HCT116 (cell line): ENCODE measurements around the gene LGALS3. TPM values are rescaled to one million over a fixed set of nuclear protein-coding genes. Genes with fewer than 3 reads are reported as not detected.

Experiments
- ATAC-seq: fragments of 200-7000 bp; cut with Tn5 transposase; 2 replicates; pipeline ENCODE4 v1.9.1; 2020; ENCODE audit warnings: mild to moderate bottlenecking, moderate library complexity
- BruUV-seq: library from RNA; stranded (reverse); fragments of 400-500 nt; replicated peaks from 2 replicates; lab custom pipeline; 2021; lab: Mats Ljungman, UMichigan
- CTCF ChIA-PET: fragments of 300-600 bp; sonication (Branson Sonifier 250); formaldehyde crosslinking; loops from one replicate; lab custom pipeline; 2021; ENCODE audit warnings: antibody characterized with exemption; lab: Charles Lee
- POLR2A ChIA-PET: fragments of 300-600, 350-600 bp; sonication (Branson Sonifier 250); formaldehyde crosslinking; loops from one replicate; lab custom pipeline; 2021; ENCODE audit warnings: antibody characterized with exemption; lab: Charles Lee
- RAD21 ChIA-PET, 2 experiments: fragments of 300-600 bp; sonication (Branson Sonifier 250); formaldehyde crosslinking; loops; one replicate each; lab custom pipeline; 2023; ENCODE audit warnings: low total read pairs in 2 of 2; ENCODE audit not compliant: uncharacterized antibody in 2 of 2, unreplicated experiment in 2 of 2, low non-redundant PET in 1 of 2; lab: Charles Lee
- DNase-seq: peaks from one replicate; pipeline ENCODE4 v3.0.0-alpha.2; 2010; ENCODE audit warnings: low read depth, low spot score
- H2AFZ ChIP-seq: fragments of 200-600 bp; shearing (Covaris generic), sonication (generic); 2 replicates; pipeline ENCODE4 v1.6.1; 2017; ENCODE audit warnings: low read depth, mixed run types, mixed read lengths, antibody characterized with exemption, low read length; ENCODE audit not compliant: poor library complexity, severe bottlenecking
- H3K27ac ChIP-seq: 2 replicates; pipeline ENCODE4 v1.5.1; 2012; ENCODE audit warnings: low read depth, low read length
- H3K27me3 ChIP-seq: fragments of 200-600 bp; sonication (generic); 2 replicates; pipeline ENCODE4 v1.6.1; 2016; ENCODE audit warnings: mixed run types, low read length, mixed read lengths; ENCODE audit not compliant: insufficient read depth
- H3K36me3 ChIP-seq, 2 experiments: fragments of 200-500 bp in 1 of 2; fragments of 200-600 bp in 1 of 2; sonication (Bioruptor generic) in 1 of 2; sonication (generic) in 1 of 2; 2 replicates each; pipeline versions ENCODE4 v1.5.1 to v1.6.1; 2014 to 2016; ENCODE audit warnings: low read length in 2 of 2, inconsistent platforms in 1 of 2, mixed read lengths in 1 of 2, mixed run types in 1 of 2; ENCODE audit not compliant: insufficient read depth in 2 of 2, control insufficient read depth in 1 of 2
- H3K4me1 ChIP-seq, 2 experiments: fragments of 200-600 bp in 1 of 2; sonication (generic) in 1 of 2; 2 replicates each; pipeline versions ENCODE4 v1.5.1 to v1.6.1; 2012 to 2017; ENCODE audit warnings: low read length in 2 of 2, inconsistent platforms in 1 of 2, mild to moderate bottlenecking in 1 of 2, mixed read lengths in 1 of 2, mixed run types in 1 of 2, moderate library complexity in 1 of 2; ENCODE audit not compliant: insufficient read depth in 2 of 2, control insufficient read depth in 1 of 2
- H3K4me2 ChIP-seq: fragments of 200-600 bp; sonication (generic); 2 replicates; pipeline ENCODE4 v1.6.1; 2017; ENCODE audit warnings: mixed run types, low read length, mixed read lengths
- H3K4me3 ChIP-seq, 2 experiments: fragments of 200-600 bp in 1 of 2; sonication (generic) in 1 of 2; replicated peaks in 1 of 2; 2 replicates each; pipeline ENCODE4 v1.5.1; 2011 to 2016; ENCODE audit warnings: low read length in 2 of 2, control low read depth in 1 of 2, low read depth in 1 of 2, mild to moderate bottlenecking in 1 of 2, mixed read lengths in 1 of 2, mixed run types in 1 of 2
- H3K79me2 ChIP-seq: fragments of 200-600 bp; sonication (generic); 2 replicates; pipeline ENCODE4 v1.6.1; 2017; ENCODE audit warnings: mild to moderate bottlenecking, mixed run types, low read length, moderate library complexity, mixed read lengths; ENCODE audit not compliant: insufficient read depth
- H3K9ac ChIP-seq: fragments of 200-600 bp; sonication (generic); 2 replicates; pipeline ENCODE4 v1.6.1; 2016; ENCODE audit warnings: low read length, mixed read lengths
- H3K9me2 ChIP-seq: fragments of 200-600 bp; sonication (generic), shearing (Covaris generic); 2 replicates; pipeline ENCODE4 v1.6.1; 2017; ENCODE audit warnings: mixed run types, mild to moderate bottlenecking, moderate library complexity; ENCODE audit not compliant: insufficient read depth
- H3K9me3 ChIP-seq, 2 experiments: fragments of 200-500 bp in 1 of 2; fragments of 200-600 bp in 1 of 2; sonication (Bioruptor generic) in 1 of 2; sonication (generic) in 1 of 2; 2 replicates each; pipeline ENCODE4 v1.6.1; 2014 to 2017; ENCODE audit warnings: low read length in 2 of 2, mixed read lengths in 2 of 2, inconsistent platforms in 1 of 2, low read depth in 1 of 2, mild to moderate bottlenecking in 1 of 2, mixed run types in 1 of 2, moderate library complexity in 1 of 2; ENCODE audit not compliant: control insufficient read depth in 1 of 2, insufficient read depth in 1 of 2
- H4K20me1 ChIP-seq: fragments of 200-600 bp; sonication (generic), shearing (Covaris generic); 2 replicates; pipeline ENCODE4 v1.6.1; 2017; ENCODE audit warnings: mixed run types, mild to moderate bottlenecking, moderate library complexity; ENCODE audit not compliant: insufficient read depth
- ATF3 ChIP-seq: IDR thresholded peaks from 2 replicates; pipeline ENCODE4 v1.6.1; 2012
- CBX3 ChIP-seq: IDR thresholded peaks from 2 replicates; pipeline ENCODE4 v1.6.1; 2012; ENCODE audit warnings: low read depth
- CTCF ChIP-seq, 3 experiments: fragments of 200-600 bp in 1 of 3; sonication (generic) in 1 of 3; IDR thresholded peaks in 2 of 3; conservative IDR thresholded peaks in 1 of 3; 2 replicates each; pipeline ENCODE4 v1.5.1; 2012 to 2017; ENCODE audit warnings: low read depth in 2 of 3, low read length in 2 of 3, antibody characterized with exemption in 1 of 3, borderline replicate concordance in 1 of 3, control low read depth in 1 of 3, mild to moderate bottlenecking in 1 of 3, mixed read lengths in 1 of 3, mixed run types in 1 of 3, moderate library complexity in 1 of 3; ENCODE audit not compliant: insufficient read depth in 1 of 3
- EGR1 ChIP-seq: IDR thresholded peaks from 2 replicates; pipeline ENCODE4 v1.6.1; 2012; ENCODE audit warnings: low read depth
- ELF1 ChIP-seq: IDR thresholded peaks from 2 replicates; pipeline ENCODE4 v1.6.1; 2012; ENCODE audit warnings: low read depth, borderline replicate concordance
- EZH2phosphoT487 ChIP-seq: fragments of 200-600 bp; IDR thresholded peaks from 2 replicates; pipeline ENCODE4 v1.6.1; 2018; ENCODE audit warnings: antibody characterized with exemption, borderline replicate concordance
- JUND ChIP-seq: IDR thresholded peaks from 2 replicates; pipeline ENCODE4 v1.6.1; 2012
- POLR2A ChIP-seq: IDR thresholded peaks from 2 replicates; pipeline ENCODE4 v1.7.0; 2011; ENCODE audit warnings: borderline replicate concordance; ENCODE audit not compliant: insufficient read depth, insufficient read length; ENCODE audit errors: extremely low read depth
- RAD21 ChIP-seq: IDR thresholded peaks from 2 replicates; pipeline ENCODE4 v1.6.1; 2012; ENCODE audit warnings: low read depth, mild to moderate bottlenecking
- SIN3A ChIP-seq: IDR thresholded peaks from 2 replicates; pipeline ENCODE4 v1.6.1; 2012; ENCODE audit warnings: low read depth
- TCF7L2 ChIP-seq: IDR thresholded peaks from 2 replicates; pipeline ENCODE4 v1.7.0; 2011; ENCODE audit warnings: borderline replicate concordance, inconsistent platforms; ENCODE audit not compliant: insufficient read depth, insufficient read length; ENCODE audit errors: extremely low read depth
- YY1 ChIP-seq: IDR thresholded peaks from 2 replicates; pipeline ENCODE4 v1.6.1; 2011; ENCODE audit warnings: low read length, low read depth, moderate library complexity, mild to moderate bottlenecking; ENCODE audit not compliant: insufficient replicate concordance; ENCODE audit errors: extremely low read depth
- ZFX ChIP-seq: fragments of 450-650 bp; IDR thresholded peaks from 2 replicates; pipeline ENCODE4 v1.6.1; 2017
- ZNF274 ChIP-seq: fragments of 200-500 bp; sonication (Bioruptor generic); IDR thresholded peaks from 2 replicates; pipeline ENCODE4 v1.6.1; 2014; ENCODE audit warnings: mild to moderate bottlenecking, low read depth, low read length, inconsistent platforms
- intact Hi-C: fragments of 100-400 bp; cut with micrococcal nuclease; formaldehyde crosslinking; loops from 2 replicates; pipeline ENCODE4 v1.10.0; 2022
- total RNA-seq: library from RNA; stranded (reverse); gene quantifications from one replicate; pipeline ENCODE4 v1.2.1, GENCODE V29; 2021; ENCODE audit not compliant: unreplicated experiment
- TF ChIP-seq, protein P1 (sequence below): IDR thresholded peaks from 2 replicates; pipeline ENCODE4 v1.6.1; 2012
- TF ChIP-seq, protein P2 (sequence below): IDR thresholded peaks from 2 replicates; pipeline ENCODE4 v1.6.1; 2011; ENCODE audit warnings: mild to moderate bottlenecking, low read length, moderate library complexity; ENCODE audit not compliant: insufficient replicate concordance; ENCODE audit errors: extremely low read depth

The LGALS3 gene
- total RNA-seq, 1 experiment from 2014 or later: 86.1 TPM

- Histone ChIP-seq H3K4me3 (no peak overlapping the region), H3K9me2 (no peaks in the 10 kb centered on the region), H3K4me1 (no peaks in the 10 kb centered on the region), H3K9me3 (no peaks in the 10 kb centered on the region), H3K27ac (no peak overlapping the region), H4K20me1 (no peaks in the 10 kb centered on the region), H2AFZ (no peak overlapping the region), H3K27me3 (no peaks in the 10 kb centered on the region), H3K4me2 (no peak overlapping the region), H3K79me2 (no peaks in the 10 kb centered on the region), H3K36me3 (peaks cover 28 to 55% of the 10 kb centered on the region in 2 experiments), H3K9ac (no peak overlapping the region)
- no peak for TF ChIP-seq CTCF (IDR thresholded peaks at IDR 0.05 in 2 of 3, conservative IDR thresholded peaks at IDR 0.05 in 1 of 3; ENCODE audit: borderline replicate concordance in 1 of 3, insufficient read depth in 1 of 3, low read depth in 2 of 3, low read length in 2 of 3)
- TF ChIP-seq CBX3: no peak
- no peak for TF ChIP-seq SIN3A
- TF ChIP-seq ZNF274: no peak
- no peak for TF ChIP-seq TCF7L2
- no peak for TF ChIP-seq JUND
- TF ChIP-seq EGR1: no peak
- TF ChIP-seq YY1: no peak
- TF ChIP-seq EZH2phosphoT487: no peak
- no peak for TF ChIP-seq RAD21
- TF ChIP-seq, protein P1, sequence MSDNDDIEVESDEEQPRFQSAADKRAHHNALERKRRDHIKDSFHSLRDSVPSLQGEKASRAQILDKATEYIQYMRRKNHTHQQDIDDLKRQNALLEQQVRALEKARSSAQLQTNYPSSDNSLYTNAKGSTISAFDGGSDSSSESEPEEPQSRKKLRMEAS: no peak
- no peak for TF ChIP-seq ZFX
- no peak for TF ChIP-seq ELF1
- no peak for TF ChIP-seq POLR2A
- TF ChIP-seq, protein P2, sequence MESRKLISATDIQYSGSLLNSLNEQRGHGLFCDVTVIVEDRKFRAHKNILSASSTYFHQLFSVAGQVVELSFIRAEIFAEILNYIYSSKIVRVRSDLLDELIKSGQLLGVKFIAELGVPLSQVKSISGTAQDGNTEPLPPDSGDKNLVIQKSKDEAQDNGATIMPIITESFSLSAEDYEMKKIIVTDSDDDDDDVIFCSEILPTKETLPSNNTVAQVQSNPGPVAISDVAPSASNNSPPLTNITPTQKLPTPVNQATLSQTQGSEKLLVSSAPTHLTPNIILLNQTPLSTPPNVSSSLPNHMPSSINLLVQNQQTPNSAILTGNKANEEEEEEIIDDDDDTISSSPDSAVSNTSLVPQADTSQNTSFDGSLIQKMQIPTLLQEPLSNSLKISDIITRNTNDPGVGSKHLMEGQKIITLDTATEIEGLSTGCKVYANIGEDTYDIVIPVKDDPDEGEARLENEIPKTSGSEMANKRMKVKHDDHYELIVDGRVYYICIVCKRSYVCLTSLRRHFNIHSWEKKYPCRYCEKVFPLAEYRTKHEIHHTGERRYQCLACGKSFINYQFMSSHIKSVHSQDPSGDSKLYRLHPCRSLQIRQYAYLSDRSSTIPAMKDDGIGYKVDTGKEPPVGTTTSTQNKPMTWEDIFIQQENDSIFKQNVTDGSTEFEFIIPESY: no peak
- TF ChIP-seq ATF3: no peak
- no TSS peak for BruUV-seq
- POLR2A ChIA-PET: no interaction called here
- ATAC-seq: no peak
- intact Hi-C loops: no loop called here
- RAD21 ChIA-PET: no interaction called here
- CTCF ChIA-PET: no interaction called here
- no peak for DNase-seq
Measured at GRCh38 chr14:55151601-55152000, 22.5 kb downstream of the LGALS3 start.
